Stimulated activated CD4-positive, alpha-beta T cell treated with anti-CD3 and anti-CD28 coated beads, TNF-alpha, amount 100 ng/mL, for 1 hour (primary cell): ENCODE data around the gene WBP1.

Experiments used
- DNase-seq, 3 donors: peaks; one replicate each; pipeline ENCODE4 v3.0.0-alpha.2; 2020; ENCODE audit warnings: low read depth in 3 of 3, low spot score in 1 of 3

The WBP1 gene

DNA sequence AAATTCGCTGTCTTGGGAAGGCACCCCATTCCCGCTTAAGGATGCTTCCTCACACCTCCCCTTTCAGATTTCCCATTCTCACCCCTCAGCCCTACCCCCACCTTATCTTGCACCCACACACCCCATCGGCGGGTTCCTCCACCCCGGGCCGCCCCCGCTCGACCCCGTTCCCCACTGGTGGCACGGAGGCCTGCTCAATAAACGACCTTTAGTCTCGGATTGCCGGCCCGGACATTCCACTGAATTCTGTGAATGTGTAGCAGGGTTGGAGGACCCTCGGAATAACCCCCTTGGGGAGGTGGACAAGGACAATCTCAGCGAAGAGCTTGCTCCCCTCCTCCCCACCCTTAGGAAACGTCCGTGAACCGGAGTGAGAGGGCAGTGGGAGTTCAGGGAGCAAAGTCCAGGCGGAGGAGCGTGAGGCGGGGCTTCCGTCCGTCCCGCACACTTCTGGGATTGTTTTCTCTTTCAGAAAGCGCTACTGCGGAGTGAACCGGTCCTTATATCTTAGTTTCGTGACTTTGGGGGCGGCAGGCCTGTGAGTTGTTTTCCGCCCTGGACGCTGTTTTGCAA lies 44.0 kb downstream of the WBP1 start:
- DNase-seq = no peak

- DNase-seq = no peak
Observed at GRCh38 chr2:74502720-74503505, 44.7 kb downstream of the WBP1 start.

DNA sequence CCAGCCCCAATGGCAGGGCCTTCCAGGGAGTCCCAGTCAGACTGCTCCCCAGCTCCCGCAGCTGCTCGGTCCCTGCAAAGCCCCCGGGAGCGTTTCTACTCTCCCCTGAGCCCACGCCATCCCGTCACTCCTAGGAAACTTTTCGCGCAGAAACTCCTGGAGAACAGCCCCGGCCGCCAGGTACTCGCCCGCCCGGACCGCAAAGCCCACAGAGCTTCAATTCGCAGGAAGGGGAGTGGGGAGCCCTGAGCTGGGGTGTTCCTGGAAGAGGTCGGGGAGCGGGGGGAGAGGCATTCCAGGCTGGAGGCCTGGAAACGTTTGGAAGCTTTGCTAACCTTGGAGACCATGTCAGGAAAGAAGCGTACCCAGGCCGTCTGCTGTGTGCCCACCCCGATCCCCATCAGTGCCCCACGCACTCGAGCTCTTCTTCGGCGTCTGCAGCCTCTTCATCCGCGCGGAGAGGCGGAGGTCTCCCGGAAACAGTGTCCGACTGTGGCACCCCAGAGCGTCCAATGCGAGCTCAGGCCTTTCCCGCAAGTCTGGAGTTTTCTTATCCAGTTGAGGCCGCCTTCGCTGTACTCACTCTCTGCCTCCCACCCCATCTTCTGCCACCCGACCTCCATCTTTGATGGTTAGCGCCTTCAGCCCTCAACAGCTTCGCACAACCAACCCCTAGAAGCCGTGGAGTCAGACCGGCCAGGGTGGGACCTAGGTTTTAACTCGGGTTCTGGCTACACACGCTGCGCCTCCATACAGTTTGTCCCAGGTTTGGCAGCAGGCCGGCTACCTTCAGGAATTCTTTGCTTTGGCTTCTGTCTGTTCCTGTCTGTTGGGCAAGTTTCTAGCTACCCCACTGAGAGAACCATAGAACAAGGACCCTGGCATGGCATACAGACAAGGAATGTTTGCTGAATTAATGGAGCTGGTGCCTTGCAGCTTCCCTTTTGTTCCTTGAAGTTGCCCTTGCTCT lies 45.6 kb downstream of the WBP1 start:
- no peak for DNase-seq

DNA sequence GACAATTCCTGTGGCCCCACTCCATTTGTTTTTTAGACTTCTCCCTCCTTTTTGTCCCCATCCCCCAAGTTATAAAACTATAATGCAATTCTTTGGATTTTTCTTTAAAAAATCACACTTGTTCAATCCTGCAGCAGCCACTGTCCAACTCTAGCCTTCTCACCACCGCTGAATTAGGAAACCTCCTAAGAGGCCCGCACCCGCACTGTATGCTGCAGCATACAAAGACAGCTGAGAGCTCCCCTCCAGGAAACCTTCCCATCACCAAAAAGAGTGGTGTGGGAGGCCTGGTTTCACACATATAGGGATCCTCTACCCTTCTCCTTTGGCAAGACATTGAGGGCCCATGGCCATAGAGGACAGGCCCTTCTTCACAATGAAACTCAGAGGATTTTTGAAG lies 46.4 kb downstream of the WBP1 start:
- DNase-seq = no peak

- no peak for DNase-seq
Observed at GRCh38 chr2:74505448-74506246, 47.4 kb downstream of the WBP1 start.

DNA sequence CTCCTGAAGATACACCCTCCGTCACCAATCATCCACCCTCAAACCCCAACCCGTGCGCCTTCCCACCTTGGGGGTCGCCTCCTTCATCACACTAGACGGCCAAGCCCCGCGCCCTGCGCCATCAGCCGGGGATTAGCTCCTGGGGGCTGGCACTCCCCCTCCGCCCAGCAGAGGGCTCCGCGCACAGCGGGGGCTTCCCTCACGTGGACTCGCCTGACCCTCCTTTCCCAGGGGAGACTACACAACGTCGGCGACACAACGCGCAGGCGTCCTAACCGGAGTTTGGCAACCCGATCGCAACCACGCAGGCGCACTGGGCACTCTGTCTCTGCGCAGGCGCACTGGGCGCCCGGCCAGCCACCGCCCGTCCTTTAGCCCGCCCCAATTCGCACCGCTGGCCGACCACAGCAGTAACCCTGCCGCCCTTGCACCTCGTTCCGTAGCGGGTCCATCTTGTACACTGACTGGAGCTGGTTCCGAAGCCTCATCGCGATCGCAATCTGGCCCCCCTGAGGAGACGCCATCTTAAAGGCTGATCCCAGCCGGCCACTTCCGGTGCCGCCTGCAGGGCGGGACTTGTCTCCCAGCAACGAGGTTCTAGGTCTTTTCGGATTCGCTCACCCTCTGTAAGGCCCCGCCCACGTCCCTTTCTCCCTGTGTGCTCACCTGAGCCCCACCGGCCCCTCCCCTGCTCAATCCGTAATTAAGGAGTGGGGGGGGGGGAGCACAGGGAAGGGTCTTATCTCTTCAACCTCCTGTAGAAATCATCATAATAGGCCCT lies 49.1 kb downstream of the WBP1 start, which contains the start of gene PCGF1:
Gene PCGF1 (minus strand): TSS at position 551 of the 781 bp plus-strand sequence. CDS start 27 bp downstream, at position 524.
- peak; percentile 94 to 99 (median 96) for DNase-seq

- DNase-seq = no peak
Observed at GRCh38 chr2:74507926-74508520, 49.8 kb downstream of the WBP1 start.

DNA sequence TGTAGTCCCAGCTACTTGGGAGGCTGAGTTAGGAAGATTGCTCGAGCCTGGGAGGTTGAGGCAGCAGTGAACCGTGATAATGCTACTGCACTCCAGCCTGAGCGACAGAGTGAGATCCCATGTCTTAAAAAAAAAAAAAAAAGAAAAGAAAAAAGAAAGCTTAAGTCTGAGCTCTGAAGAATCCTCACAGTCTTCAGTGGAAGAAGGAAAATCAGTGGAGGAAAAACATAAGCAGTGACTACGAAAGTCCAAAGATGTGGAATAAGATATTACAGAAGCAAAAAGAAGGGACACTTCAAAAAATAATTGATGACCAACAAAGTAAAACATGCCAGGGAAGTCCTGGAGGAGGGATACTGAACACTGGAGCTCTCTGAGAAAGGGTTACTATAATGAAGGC lies 52.0 kb downstream of the WBP1 start:
- no peak for DNase-seq
